GM12875 (cell line): ENCODE measurements around the gene AIP.

Experiments used
- H3K4me3 ChIP-seq: one replicate; pipeline ENCODE4 v1.5.1; 2011; ENCODE audit warnings: low read depth, low read length, control low read depth
- TF ChIP-seq, protein P1 (sequence below): IDR thresholded peaks from 2 replicates; pipeline ENCODE4 v1.5.1; 2011; ENCODE audit warnings: low read depth, mild to moderate bottlenecking, control low read depth, inconsistent platforms, low read length, moderate library complexity, borderline replicate concordance; ENCODE audit not compliant: insufficient read depth

Gene AIP

DNA sequence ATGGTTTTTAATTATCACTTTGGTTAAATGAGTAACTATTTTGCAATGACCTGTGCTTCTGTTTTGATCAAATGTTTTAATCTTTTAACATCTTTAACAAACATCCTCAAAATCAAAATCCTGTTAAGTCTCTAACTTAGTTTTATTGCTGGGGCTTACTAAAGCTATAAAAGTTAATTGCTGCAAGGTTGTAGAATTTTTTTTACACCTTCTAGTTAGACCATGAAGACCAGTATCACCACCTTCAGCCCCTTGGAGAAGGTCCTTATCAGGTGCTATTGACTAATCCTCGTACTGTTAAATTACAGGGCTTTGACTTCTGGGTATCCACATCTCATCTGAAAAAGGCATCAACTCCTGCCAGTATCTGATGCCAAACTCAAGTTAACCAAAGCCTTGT is 52.7 kb downstream of the AIP start:
- TF ChIP-seq, protein P1, sequence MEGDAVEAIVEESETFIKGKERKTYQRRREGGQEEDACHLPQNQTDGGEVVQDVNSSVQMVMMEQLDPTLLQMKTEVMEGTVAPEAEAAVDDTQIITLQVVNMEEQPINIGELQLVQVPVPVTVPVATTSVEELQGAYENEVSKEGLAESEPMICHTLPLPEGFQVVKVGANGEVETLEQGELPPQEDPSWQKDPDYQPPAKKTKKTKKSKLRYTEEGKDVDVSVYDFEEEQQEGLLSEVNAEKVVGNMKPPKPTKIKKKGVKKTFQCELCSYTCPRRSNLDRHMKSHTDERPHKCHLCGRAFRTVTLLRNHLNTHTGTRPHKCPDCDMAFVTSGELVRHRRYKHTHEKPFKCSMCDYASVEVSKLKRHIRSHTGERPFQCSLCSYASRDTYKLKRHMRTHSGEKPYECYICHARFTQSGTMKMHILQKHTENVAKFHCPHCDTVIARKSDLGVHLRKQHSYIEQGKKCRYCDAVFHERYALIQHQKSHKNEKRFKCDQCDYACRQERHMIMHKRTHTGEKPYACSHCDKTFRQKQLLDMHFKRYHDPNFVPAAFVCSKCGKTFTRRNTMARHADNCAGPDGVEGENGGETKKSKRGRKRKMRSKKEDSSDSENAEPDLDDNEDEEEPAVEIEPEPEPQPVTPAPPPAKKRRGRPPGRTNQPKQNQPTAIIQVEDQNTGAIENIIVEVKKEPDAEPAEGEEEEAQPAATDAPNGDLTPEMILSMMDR = no peak
- no peak overlapping the region for H3K4me3 ChIP-seq

GRCh38 chr11:67538306-67538705 is 55.5 kb downstream of the AIP start:
- H3K4me3 ChIP-seq = no peak overlapping the region
- TF ChIP-seq, protein P1 = no peak

- no peak overlapping the region for H3K4me3 ChIP-seq
- TF ChIP-seq, protein P1 = no peak
These were observed 56.1 kb downstream of the AIP start for GRCh38 chr11:67538823-67539505.

GRCh38 chr11:67539550-67539949 is 56.7 kb downstream of the AIP start:
- TF ChIP-seq, protein P1 = no peak

More at GRCh38 chr11:67539550-67539949, 56.7 kb downstream of the AIP start:
- no peak overlapping the region for H3K4me3 ChIP-seq
